Vagina (tissue), 2 donors: ENCODE results near the gene BNC2. TPM values are rescaled to one million over a fixed set of nuclear protein-coding genes. Genes with fewer than 3 reads are reported as not detected.

Experiments
- DNase-seq, 2 donors: peaks; one replicate each; pipeline ENCODE4 v3.0.0-alpha.2; 2017; ENCODE audit errors: extremely low spot score in 2 of 2
- H3K27ac ChIP-seq: fragments of 200-600 bp; sonication (generic); one replicate; pipeline ENCODE4 v1.5.1; 2019
- H3K27me3 ChIP-seq: fragments of 200-600 bp; sonication (generic); one replicate; pipeline ENCODE4 v1.5.1; 2019
- H3K36me3 ChIP-seq, 2 donors: fragments of 200-600 bp; sonication (generic); one replicate each; pipeline ENCODE4 v1.5.1; 2017 to 2019
- H3K4me1 ChIP-seq: fragments of 200-600 bp; sonication (generic); one replicate; pipeline ENCODE4 v1.5.1; 2019
- H3K4me3 ChIP-seq, 2 donors: fragments of 200-600 bp; sonication (generic); 1 replicate in 1 of 2; 2 replicates in 1 of 2; pipeline ENCODE4 v1.5.1; 2016 to 2019
- H3K9me3 ChIP-seq: fragments of 200-600 bp; sonication (generic); one replicate; pipeline ENCODE4 v1.5.1; 2019
- CTCF ChIP-seq, 3 experiments: fragments of 450-650 bp in 2 of 3; fragments of 200-600 bp in 1 of 3; sonication (generic) in 1 of 3; IDR thresholded peaks; one replicate each; pipeline ENCODE4 v1.5.1; 2017 to 2019; ENCODE audit warnings: antibody characterized with exemption in 3 of 3, mild to moderate bottlenecking in 2 of 3, moderate library complexity in 2 of 3
- POLR2A ChIP-seq, 2 donors: fragments of 450-650 bp; IDR thresholded peaks; one replicate each; pipeline ENCODE4 v1.6.1; 2017; ENCODE audit warnings: antibody characterized with exemption in 2 of 2, mild to moderate bottlenecking in 2 of 2, moderate library complexity in 2 of 2
- POLR2AphosphoS5 ChIP-seq, 2 donors: sonication (generic); formaldehyde crosslinking; IDR thresholded peaks; one replicate each; pipeline ENCODE4 v1.9.0; 2017; ENCODE audit warnings: antibody characterized with exemption in 2 of 2, mild to moderate bottlenecking in 2 of 2, low read depth in 1 of 2; ENCODE audit not compliant: insufficient read depth in 1 of 2
- intact Hi-C: fragments of 100-400 bp; cut with DNase I; formaldehyde crosslinking; loops from one replicate; pipeline ENCODE4 v1.15.1; 2023
- total RNA-seq: library from RNA; depleted of rRNA; stranded (reverse); fragments of >200 nt; gene quantifications from one replicate; pipeline ENCODE4 v1.2.3, GENCODE V29; 2016

BNC2 gene
- total RNA-seq, 1 donor from 2014 or later = 33.9 TPM

- Histone ChIP-seq H3K36me3 (no peaks in the 10 kb centered on the region), H3K4me3 (no peak overlapping the region), H3K9me3 (no peaks in the 10 kb centered on the region), H3K4me1 (peaks cover 18% of the 10 kb centered on the region), H3K27ac (no peak overlapping the region), H3K27me3 (no peaks in the 10 kb centered on the region)
- intact Hi-C loops = no loop called here
- TF ChIP-seq POLR2AphosphoS5 (IDR thresholded peaks at IDR 0.05; ENCODE audit: insufficient read depth in 1 of 2, low read depth in 1 of 2) (no peak), POLR2A (IDR thresholded peaks at IDR 0.05) (no peak), CTCF (IDR thresholded peaks at IDR 0.05) (no peak)
- no peak for DNase-seq
Measured at GRCh38 chr9:16833296-16833835, 37.1 kb downstream of the BNC2 start.

- DNase-seq = no peak
- H3K4me1 ChIP-seq = peaks cover 26% of the 10 kb centered on the region
Measured at GRCh38 chr9:16832101-16832500, 38.4 kb downstream of the BNC2 start.

GRCh38 chr9:16830806-16831205, 39.7 kb downstream of the BNC2 start:
- TF ChIP-seq POLR2AphosphoS5 (IDR thresholded peaks at IDR 0.05; ENCODE audit: insufficient read depth in 1 of 2, low read depth in 1 of 2) (no peak), POLR2A (IDR thresholded peaks at IDR 0.05) (no peak), CTCF (IDR thresholded peaks at IDR 0.05) (no peak)
- Histone ChIP-seq H3K36me3 (no peaks in the 10 kb centered on the region), H3K4me1 (peaks cover 26% of the 10 kb centered on the region), H3K27me3 (no peaks in the 10 kb centered on the region), H3K4me3 (no peak overlapping the region), H3K27ac (no peak overlapping the region), H3K9me3 (no peaks in the 10 kb centered on the region)
- no peak for DNase-seq
- intact Hi-C loops = no loop called here

More at GRCh38 chr9:16832101-16832500, 38.4 kb downstream of the BNC2 start:
- no peaks in the 10 kb centered on the region for H3K27me3 ChIP-seq
- no peaks in the 10 kb centered on the region for H3K36me3 ChIP-seq
- intact Hi-C loops = no loop called here
- TF ChIP-seq CTCF (IDR thresholded peaks at IDR 0.05) (no peak), POLR2A (IDR thresholded peaks at IDR 0.05) (no peak), POLR2AphosphoS5 (IDR thresholded peaks at IDR 0.05; ENCODE audit: insufficient read depth in 1 of 2, low read depth in 1 of 2) (no peak)
- no peak overlapping the region for H3K4me3 ChIP-seq
- no peaks in the 10 kb centered on the region for H3K9me3 ChIP-seq
- no peak overlapping the region for H3K27ac ChIP-seq

- Histone ChIP-seq H3K36me3 (no peaks in the 10 kb centered on the region), H3K27ac (peak overlapping the region; percentile 65), H3K27me3 (no peaks in the 10 kb centered on the region), H3K4me3 (peak overlapping the region; percentile 35 to 44), H3K4me1 (peaks cover 46% of the 10 kb centered on the region), H3K9me3 (no peaks in the 10 kb centered on the region)
- TF ChIP-seq CTCF (IDR thresholded peaks at IDR 0.05) (no peak), POLR2AphosphoS5 (IDR thresholded peaks at IDR 0.05; ENCODE audit: insufficient read depth in 1 of 2, low read depth in 1 of 2) (peak in 1 of 2 donors; percentile 49)
- DNase-seq = no peak
- intact Hi-C loops = no loop called here
Measured at GRCh38 chr9:16828340-16829281, 41.9 kb downstream of the BNC2 start.
